DOHH2 (cell line): ENCODE results near the gene BRDT.

ENCODE experiments used
- EZH2phosphoT487 ChIP-seq: fragments of 200-600 bp; sonication (generic); IDR thresholded peaks from 2 replicates; pipeline ENCODE4 v1.6.1; 2017; ENCODE audit warnings: borderline replicate concordance, mild to moderate bottlenecking, antibody characterized with exemption, low read length, moderate library complexity, mixed read lengths
- TF ChIP-seq, protein P1 (sequence below): fragments of 200-600 bp; sonication (generic); IDR thresholded peaks from one replicate; pipeline ENCODE4 v1.5.1; 2014; ENCODE audit warnings: antibody characterized with exemption, mild to moderate bottlenecking, low read depth, low read length; ENCODE audit not compliant: poor library complexity, severe bottlenecking

DNA sequence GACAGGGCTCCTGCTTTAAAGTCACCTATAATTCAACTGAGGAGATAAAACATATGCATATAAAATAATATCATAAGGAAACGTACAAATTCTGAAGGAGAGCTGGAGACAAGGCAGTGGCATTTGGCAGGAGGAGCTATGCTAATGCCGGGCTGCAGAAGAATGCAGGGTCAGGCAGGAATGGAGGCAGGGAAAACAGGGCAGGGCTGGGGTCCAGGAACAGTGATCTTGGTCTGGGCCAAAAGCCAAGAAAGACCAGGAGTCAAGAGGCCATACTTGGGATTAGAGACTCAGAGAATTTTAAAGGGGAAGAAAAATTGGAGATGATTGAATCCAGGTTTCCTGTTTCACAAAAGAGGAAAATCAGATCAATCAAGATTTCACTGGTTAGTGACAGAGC is 20.0 kb upstream of the BRDT start:
- TF ChIP-seq, protein P1, sequence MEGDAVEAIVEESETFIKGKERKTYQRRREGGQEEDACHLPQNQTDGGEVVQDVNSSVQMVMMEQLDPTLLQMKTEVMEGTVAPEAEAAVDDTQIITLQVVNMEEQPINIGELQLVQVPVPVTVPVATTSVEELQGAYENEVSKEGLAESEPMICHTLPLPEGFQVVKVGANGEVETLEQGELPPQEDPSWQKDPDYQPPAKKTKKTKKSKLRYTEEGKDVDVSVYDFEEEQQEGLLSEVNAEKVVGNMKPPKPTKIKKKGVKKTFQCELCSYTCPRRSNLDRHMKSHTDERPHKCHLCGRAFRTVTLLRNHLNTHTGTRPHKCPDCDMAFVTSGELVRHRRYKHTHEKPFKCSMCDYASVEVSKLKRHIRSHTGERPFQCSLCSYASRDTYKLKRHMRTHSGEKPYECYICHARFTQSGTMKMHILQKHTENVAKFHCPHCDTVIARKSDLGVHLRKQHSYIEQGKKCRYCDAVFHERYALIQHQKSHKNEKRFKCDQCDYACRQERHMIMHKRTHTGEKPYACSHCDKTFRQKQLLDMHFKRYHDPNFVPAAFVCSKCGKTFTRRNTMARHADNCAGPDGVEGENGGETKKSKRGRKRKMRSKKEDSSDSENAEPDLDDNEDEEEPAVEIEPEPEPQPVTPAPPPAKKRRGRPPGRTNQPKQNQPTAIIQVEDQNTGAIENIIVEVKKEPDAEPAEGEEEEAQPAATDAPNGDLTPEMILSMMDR: no peak
- no peak for TF ChIP-seq EZH2phosphoT487
